ENCODE measurements around the gene AHSG. TPM values are rescaled to one million over a fixed set of nuclear protein-coding genes. Genes with fewer than 3 reads are reported as not detected.

Gene AHSG
- total RNA-seq, 1 donor from 2014 or later, result not detected

- no peak overlapping the region for H3K27ac Mint-ChIP-seq (ENCODE audit: unreplicated experiment)
- DNase-seq (ENCODE audit: extremely low spot score, unreplicated experiment), result no peak
- no peak overlapping the region for H3K4me3 Mint-ChIP-seq (ENCODE audit: unreplicated experiment)
- no peaks in the 10 kb centered on the region for H3K9me3 Mint-ChIP-seq (ENCODE audit: unreplicated experiment)
- TF ChIP-seq CTCF (IDR thresholded peaks at IDR 0.05), result no peak
- H3K27me3 Mint-ChIP-seq (ENCODE audit: unreplicated experiment), result peaks cover 27% of the 10 kb centered on the region
- no peaks in the 10 kb centered on the region for H3K36me3 Mint-ChIP-seq (ENCODE audit: unreplicated experiment)
- peaks cover 9% of the 10 kb centered on the region for H3K4me1 Mint-ChIP-seq (ENCODE audit: unreplicated experiment)
Observed at GRCh38 chr3:186619787-186620212, 6.9 kb downstream of the AHSG start.

GRCh38 chr3:186620213-186621092, 7.6 kb downstream of the AHSG start:
- Mint-ChIP-seq H3K27ac (ENCODE audit: unreplicated experiment) (no peak overlapping the region), H3K27me3 (ENCODE audit: unreplicated experiment) (peaks cover 24% of the 10 kb centered on the region), H3K4me3 (ENCODE audit: unreplicated experiment) (no peak overlapping the region), H3K36me3 (ENCODE audit: unreplicated experiment) (no peaks in the 10 kb centered on the region), H3K9me3 (ENCODE audit: unreplicated experiment) (no peaks in the 10 kb centered on the region), H3K4me1 (ENCODE audit: unreplicated experiment) (peaks cover 7% of the 10 kb centered on the region)
- no peak for DNase-seq (ENCODE audit: extremely low spot score, unreplicated experiment)
- no peak for TF ChIP-seq CTCF (IDR thresholded peaks at IDR 0.05)

- H3K4me1 Mint-ChIP-seq (ENCODE audit: unreplicated experiment), result peaks cover 2% of the 10 kb centered on the region
- H3K27me3 Mint-ChIP-seq (ENCODE audit: unreplicated experiment), result peaks cover 24% of the 10 kb centered on the region
- no peak overlapping the region for H3K4me3 Mint-ChIP-seq (ENCODE audit: unreplicated experiment)
- DNase-seq (ENCODE audit: extremely low spot score, unreplicated experiment), result no peak
- no peak for TF ChIP-seq CTCF (IDR thresholded peaks at IDR 0.05)
- no peak overlapping the region for H3K27ac Mint-ChIP-seq (ENCODE audit: unreplicated experiment)
- no peaks in the 10 kb centered on the region for H3K9me3 Mint-ChIP-seq (ENCODE audit: unreplicated experiment)
- H3K36me3 Mint-ChIP-seq (ENCODE audit: unreplicated experiment), result no peaks in the 10 kb centered on the region
Observed at GRCh38 chr3:186621894-186622650, 9.2 kb downstream of the AHSG start.

- no peaks in the 10 kb centered on the region for H3K36me3 Mint-ChIP-seq (ENCODE audit: unreplicated experiment)
- no peak overlapping the region for H3K4me3 Mint-ChIP-seq (ENCODE audit: unreplicated experiment)
- H3K9me3 Mint-ChIP-seq (ENCODE audit: unreplicated experiment), result no peaks in the 10 kb centered on the region
- TF ChIP-seq CTCF (IDR thresholded peaks at IDR 0.05), result no peak
- no peak overlapping the region for H3K27ac Mint-ChIP-seq (ENCODE audit: unreplicated experiment)
- H3K4me1 Mint-ChIP-seq (ENCODE audit: unreplicated experiment), result no peaks in the 10 kb centered on the region
- no peak for DNase-seq (ENCODE audit: extremely low spot score, unreplicated experiment)
- H3K27me3 Mint-ChIP-seq (ENCODE audit: unreplicated experiment), result peaks cover 22% of the 10 kb centered on the region
Observed at GRCh38 chr3:186622651-186623310, 9.9 kb downstream of the AHSG start.
